G401 (cell line): ENCODE data around the gene POC1B. TPM values are rescaled to one million over a fixed set of nuclear protein-coding genes. Genes with fewer than 3 reads are reported as not detected.

ENCODE experiments used
- DNase-seq: peaks from one replicate; pipeline ENCODE4 v3.0.0-alpha.2; 2015; ENCODE audit warnings: low spot score
- in situ Hi-C: cut with HindIII; loops from 2 replicates; pipeline ENCODE4 v1.10.0; 2016; ENCODE audit warnings: low sequenced_read_pairs, mixed read lengths
- total RNA-seq: library from RNA; depleted of rRNA; stranded (reverse); fragments of >200 nt; shearing (Covaris generic); gene quantifications from 2 replicates; pipeline ENCODE4 v1.2.3, GENCODE V29; 2014

The POC1B gene
- total RNA-seq, 1 experiment from 2014 or later, result 72.0 TPM

DNA sequence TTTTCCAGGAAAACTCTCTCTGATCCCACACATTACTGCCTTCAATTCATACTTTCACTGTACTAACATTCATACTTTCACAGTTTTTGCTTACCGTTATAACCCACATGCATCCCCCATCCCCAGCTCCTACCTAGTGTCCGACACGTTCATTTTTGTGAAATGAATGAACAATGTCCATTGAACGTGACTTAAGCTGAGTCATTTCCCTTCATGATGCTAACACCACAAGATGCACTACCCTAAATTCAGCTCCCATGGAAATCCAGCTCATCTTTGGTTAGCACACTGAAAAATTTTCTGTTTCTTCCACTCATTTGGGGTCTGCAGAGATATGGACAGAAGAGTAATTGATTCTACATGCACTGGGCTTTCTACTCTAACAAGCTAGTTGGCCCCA is 85.9 kb downstream of the POC1B start:
- DNase-seq, result no peak
- in situ Hi-C loops, result no loop called here

DNA sequence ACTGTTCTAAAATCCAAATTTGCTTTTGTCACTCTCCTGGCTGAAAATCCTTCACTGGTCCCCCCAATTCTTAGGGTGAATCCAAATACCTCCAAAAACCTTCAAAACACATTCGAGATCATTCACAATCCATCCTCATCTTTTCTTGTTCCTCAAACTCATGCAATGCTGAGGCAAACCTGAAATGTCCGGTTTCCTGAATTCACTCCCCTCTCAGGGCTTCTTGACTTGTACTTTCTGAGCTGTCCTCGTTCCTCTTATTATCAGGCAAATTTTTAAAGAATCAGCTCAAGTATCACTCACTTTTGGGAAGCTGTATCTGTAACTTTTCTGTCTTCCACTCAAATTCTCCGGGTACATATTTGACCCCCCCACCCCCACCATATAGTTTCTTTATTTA is 88.6 kb downstream of the POC1B start:
- no peak for DNase-seq
- in situ Hi-C loops, result no loop called here

DNA sequence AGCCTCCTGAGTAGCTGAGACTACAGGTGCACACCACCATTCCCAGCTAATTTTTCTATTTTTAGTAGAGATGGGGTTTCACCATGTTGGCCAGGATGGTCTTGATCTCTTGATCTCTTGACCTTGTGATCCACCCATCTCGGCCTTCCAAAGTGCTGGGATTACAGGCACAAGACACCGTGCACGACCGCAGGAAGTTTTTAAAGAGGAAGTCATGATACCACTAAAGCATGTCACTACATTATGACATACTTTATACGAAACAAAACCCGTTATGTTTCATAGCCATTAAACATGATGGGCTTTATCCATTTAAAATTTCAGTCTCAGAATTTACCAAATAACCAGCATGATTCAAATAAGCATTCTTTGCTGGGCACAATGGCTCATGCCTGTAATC is 89.8 kb downstream of the POC1B start:
- in situ Hi-C loops, result no loop called here
- no peak for DNase-seq

DNA sequence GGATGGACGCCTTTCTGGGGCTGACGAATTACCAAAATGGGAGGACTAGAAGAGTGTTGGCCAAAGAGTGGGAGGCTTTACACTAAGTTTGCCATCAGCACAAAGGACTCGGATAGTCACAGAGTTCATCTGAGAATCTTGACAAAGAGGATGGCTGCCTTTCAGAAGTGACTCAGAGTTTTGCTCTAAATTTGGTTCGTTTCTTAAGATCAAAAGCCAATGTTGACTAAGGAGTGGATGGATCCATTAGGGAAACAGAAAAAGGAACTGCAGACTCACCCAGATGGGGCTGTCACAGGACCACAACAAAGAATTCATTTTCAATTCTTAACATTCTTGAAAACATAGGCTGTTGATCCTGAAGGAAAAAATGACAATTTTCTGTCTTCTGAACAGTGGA is 92.2 kb downstream of the POC1B start:
- in situ Hi-C loops, result no loop called here
- no peak for DNase-seq

DNA sequence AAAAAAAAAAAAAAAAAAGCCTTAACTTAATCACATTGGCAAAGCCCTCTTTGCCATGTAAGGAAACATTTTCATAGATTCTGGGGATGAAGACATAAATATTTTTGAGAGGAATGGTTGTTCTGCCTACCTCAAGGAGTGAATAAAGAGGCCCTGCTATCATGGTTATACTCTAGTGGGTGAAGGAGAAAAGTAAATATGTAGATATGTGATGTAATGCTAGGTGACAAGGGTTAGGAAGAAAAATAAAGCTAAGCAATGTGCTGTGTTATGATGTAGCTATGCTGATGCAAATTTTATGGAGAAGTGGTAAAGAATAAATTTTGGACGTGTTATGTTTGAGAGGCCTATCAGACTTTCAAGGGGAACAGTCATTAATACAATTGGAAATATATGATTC is 93.5 kb downstream of the POC1B start:
- in situ Hi-C loops, result no loop called here
- no peak for DNase-seq

DNA sequence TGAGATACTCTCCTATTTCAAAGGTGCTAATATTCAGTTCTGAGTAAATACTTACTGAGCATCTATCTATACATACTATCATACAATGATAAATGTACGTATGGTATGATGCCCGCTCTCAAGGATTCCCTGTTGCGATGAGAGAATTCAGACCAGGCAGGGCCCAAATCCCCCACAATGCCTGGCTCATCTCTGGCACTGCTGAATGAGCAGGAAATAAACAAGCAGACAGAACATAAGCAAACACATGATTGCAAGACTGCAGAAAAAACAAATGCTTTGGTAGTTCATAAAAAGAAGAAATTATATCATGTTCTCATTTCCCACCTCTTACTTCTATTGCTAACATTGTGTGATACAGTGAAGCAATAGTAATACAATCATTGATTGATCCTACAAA is 96.3 kb downstream of the POC1B start:
- DNase-seq, result no peak
- in situ Hi-C loops, result no loop called here

DNA sequence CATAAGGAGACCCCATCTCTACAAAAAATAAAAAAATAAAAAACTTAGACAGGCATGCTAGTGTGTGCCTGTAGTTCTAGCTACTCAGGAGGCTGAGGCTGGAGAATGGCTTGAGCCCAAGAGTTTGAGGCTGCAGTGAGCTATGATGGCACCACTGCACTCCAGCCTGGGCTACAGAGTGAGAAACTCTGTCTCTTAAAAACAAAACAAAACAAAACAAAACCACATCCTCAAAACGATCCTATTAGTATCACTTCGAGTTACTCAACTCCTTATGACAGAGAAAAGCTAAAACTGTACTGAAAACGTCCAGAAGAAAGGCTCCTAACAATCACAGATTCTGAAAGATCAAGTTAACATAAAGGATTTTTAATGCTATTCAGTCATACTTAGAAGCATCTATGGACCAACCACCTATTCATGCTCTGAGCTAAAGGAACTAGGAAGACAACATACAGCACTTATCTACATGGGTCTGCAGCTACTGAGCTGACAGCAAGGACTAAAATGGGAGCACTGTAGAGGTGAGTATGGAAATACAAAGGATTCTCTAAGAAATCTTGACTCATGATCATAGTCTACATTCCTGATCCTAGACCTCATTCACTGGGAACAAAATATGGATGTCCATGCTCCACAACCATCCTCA is 98.2 kb downstream of the POC1B start:
- in situ Hi-C loops, result no loop called here

DNA sequence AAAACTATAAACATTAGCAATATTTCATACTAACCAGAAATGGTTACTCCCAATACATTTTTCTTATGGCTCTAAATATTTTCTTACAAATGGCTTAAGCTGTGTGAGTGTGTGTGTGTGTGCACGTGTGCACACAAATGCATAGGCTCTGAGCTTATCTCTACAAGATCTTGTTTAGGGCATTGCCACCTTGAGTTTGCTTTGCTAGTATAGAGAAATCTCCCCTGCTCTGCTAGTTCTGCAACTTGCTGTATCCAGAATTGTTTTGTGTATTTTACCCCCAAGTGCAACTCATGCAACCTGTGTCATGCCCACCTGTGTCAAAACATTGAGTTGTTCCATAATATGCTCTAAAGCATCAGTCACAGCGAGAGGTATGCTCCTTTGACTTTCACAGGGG is 101.0 kb downstream of the POC1B start:
- in situ Hi-C loops, result no loop called here
- no peak for DNase-seq

More for the DNA sequence above, 98.2 kb downstream of the POC1B start:
- no peak for DNase-seq

DNA sequence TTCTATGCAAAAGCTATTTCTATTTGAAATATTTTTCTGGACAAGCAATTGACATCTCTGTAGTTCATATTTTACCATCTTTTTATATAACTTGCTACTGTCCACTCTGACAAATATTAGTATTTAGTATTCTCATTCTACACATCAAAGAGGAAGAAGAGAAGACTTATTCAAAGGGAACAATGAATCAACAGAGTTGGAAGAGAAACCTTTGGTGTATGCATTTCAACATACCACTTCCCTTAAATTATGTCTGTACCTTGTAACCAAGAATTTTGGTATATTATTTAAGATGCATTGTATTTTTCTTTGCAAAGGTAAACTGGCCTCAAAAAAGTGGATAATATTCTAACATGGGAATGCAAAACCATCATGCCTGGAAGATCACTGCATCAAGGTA is 101.5 kb downstream of the POC1B start:
- in situ Hi-C loops, result no loop called here
- DNase-seq, result no peak

DNA sequence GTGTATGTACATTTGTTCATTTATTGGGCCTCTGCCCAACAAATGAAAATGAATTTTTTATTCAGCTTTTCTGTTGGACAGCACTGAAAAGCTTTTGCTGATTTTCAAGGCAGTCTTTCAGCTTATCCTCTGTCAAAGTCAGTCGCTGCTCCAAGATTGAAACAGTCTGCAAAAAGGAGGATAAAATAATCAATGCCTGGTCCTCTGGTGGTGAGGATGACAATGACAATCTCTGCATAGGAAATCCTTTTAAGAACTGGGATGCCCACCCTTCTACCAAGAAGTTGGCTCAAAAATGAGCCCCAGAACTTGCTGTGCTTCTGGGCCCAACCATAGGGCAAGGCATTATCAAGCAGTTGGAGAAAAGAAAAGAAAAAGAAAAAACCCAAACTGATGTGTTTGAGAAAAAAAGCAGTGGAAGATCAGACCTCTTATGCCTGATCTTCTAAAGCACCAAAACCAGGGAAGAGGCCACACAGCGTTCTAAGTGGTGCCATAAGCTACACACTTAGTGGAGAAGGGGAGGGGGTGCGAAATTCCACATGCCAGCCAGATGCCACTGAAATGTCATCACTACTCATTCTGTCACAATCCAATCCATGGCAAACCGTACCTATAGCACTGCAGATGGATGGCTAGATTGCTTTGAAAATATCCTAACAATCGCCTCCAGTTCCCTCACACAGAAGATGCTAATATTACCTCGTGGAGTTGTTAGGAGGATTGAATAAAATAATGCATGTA is 104.6 kb downstream of the POC1B start:
- no peak for DNase-seq
- in situ Hi-C loops, result no loop called here

DNA sequence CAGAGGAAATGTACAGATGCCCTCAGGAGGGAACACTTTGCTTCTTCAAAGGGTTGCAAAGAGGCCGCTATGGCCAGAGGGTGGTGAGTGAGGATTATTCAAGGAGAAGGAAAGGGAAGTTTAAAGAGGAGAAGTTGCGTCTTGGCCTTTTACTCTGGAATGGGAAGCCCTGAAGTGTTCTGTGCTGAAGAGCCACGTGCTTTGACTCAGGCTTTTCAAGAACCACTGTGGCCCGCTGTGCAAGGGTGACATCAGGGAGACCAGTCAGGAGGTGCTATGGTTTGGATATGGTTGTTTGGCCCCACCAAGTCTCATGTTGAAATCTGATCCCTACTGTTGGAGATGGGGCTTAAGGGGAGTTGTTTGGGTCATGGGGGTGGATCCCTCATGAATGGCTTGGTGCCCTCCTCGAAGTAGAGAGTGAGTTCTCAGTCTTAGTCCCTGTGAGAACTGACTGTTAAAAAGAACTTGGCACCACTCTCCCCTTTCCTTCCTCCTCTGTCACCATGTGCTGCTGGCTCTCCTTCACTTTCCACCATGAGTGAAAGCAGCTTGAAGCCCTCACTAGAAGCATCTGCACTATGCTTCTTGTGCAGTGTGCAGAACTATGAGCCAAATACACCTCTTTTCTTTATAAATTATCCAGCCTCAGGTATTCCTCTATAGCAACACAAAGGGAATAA is 107.5 kb downstream of the POC1B start:
- in situ Hi-C loops, result no loop called here
- no peak for DNase-seq

DNA sequence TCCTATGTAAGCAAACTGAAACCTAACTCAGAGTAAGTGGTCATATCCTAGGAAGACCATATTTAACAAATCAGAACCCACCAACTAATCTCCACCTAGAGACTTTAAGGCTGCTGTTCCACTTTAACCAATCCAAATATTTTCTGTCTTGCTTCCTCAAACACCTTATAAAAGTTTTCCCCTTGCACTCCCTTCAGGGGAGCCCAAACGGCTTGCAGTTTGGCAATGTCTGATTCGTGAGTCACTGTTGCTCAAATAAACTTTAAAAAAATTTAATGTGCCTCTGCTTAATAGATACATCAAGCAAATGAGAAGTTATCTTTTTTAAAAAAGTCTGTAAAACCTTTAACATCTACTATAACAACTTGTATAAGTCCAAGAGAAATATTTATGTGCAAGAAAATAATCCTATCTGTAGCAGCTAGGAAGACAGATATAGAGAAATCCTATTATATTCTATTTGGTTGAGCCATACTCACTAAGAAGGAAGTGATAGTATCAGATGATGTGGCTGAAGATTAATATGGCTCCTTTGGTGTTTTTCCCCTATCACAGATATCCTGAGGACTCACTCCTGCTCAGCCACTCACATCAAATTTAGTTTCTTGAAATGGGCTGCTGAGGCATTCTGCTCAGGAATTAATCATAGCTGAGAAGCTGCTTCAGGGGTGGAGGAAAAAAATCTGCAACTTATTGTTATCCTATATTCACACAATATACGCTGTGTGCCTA is 108.4 kb downstream of the POC1B start:
- DNase-seq, result no peak
- in situ Hi-C loops, result no loop called here

DNA sequence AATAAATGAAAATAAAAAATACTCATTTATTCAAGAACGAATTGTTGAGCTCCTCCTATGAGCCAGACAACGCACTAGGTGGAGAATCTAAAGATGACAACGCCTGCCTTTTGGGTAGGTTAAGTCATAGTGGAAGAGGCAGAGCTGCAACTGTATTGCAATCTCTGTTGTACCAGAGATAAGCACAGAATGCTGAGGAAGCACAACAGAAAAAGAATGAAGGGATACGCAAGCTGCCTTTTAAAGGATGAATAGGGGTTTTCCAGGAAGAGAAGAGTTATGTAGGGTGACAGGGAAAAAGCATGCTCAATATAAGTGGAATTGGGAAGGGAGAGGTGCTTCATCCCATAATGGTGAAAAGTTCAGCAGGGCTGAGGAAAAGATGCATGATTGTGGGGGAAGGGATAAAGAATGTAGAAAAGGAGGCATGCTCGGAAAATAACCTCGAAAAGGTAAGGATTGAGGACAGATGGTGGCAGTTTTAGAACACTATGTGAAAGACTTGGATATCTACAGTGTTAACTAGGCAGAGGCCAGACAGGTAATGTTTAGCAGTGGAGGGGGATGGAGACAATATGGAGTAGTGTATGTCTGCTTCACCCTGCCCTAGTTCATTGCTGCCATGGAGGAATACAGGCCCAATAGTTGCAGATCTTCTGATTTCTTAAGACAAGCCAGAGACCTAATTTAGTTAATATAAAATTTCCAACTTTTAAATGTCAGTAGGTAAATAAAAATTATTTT is 109.6 kb downstream of the POC1B start:
- in situ Hi-C loops, result no loop called here
- DNase-seq, result no peak

DNA sequence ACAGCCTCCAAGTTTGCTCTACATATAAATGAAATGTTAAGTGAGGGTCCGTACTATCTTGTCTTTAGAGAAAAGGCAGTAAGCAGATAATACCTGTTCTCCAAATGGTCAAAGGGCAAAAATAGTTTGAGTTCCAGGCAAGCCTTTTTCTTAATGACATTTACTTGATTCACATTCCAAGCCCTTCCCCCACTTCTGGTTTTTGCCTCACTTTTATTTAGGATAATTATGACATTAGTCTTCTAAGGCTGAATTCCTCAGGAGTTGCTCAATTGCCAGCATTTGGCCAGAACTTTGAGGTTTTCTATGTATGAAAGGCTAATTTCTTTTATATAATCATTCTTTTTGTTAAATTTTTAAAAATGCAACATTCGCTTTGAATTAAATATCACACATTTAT is 111.0 kb downstream of the POC1B start:
- in situ Hi-C loops, result no loop called here
- no peak for DNase-seq

DNA sequence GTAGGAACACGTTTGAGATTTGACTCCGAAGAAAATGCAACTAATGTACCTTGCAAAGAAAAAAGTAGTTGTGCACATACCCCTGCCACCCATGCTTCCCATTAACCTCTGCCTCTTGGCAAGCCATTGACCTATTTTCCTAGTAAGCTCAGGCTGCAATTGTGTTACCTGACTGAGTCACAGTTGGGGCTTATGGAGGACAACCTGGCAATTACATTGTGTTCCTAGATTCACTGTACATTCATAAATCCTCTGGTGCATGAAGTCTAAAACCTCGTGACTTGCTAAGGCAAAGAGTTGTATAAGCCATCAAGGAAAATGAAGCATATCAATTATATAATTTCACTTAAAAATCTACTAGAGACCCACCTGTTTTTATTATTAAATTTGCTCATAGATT is 111.5 kb downstream of the POC1B start:
- DNase-seq, result no peak
- in situ Hi-C loops, result no loop called here

DNA sequence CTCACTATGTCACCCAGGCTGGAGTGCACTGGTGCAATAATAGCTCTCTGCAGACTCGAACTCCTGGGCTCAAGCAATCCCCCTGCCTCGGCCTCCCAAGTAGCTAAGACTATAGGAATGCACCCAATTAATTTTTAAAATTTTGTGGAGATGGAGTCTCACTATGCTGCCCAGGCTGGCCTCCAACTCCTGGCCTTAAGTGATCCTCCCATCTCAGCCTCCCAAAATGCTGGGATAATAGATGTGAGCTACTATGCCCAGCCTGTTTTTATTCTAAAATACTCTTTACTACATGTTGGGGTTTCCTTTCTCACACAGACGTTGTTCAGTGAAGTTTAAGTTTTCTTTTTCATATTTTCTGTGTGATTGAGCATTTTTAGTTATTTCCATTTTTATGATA is 112.6 kb downstream of the POC1B start:
- in situ Hi-C loops, result no loop called here
- no peak for DNase-seq

DNA sequence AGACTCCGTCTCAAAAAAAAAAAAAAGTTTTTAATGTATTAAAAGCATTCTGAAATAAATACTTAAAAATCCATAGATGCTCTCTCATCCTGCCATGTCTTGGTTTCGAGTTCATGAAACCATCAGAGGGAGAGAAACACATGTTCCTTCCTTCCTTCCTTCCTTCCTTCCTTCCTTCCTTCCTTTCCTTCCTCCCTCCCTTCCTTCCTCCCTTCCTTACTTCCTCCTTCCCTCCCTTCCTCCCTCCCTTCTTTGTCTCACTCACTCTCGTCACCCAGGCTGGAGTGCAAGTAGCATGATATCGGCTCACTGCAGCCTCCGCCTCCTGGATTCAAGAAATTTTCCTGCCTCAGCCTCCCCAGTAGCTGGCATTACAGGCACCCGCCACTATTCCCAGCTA is 113.2 kb downstream of the POC1B start:
- no peak for DNase-seq
- in situ Hi-C loops, result no loop called here

DNA sequence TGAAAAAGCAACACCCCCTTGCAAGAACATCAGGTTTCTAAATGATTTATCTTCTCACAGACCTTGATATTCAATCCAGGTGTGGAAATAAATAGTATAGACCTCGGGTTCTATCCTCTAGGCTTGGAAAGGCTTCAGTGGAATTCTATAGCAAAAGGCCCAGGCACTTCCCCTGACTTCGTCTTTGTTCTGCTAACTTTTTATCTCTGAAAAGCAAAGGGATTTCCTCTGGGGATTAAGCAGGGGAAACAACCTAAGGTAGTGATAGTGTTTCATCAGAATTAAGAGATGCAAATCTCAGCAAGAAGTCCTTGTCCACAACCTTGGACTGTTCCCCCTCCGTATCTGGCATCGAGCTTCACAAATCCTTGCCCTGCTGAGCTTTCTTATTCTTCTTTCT is 114.0 kb downstream of the POC1B start:
- no peak for DNase-seq
- in situ Hi-C loops, result no loop called here

DNA sequence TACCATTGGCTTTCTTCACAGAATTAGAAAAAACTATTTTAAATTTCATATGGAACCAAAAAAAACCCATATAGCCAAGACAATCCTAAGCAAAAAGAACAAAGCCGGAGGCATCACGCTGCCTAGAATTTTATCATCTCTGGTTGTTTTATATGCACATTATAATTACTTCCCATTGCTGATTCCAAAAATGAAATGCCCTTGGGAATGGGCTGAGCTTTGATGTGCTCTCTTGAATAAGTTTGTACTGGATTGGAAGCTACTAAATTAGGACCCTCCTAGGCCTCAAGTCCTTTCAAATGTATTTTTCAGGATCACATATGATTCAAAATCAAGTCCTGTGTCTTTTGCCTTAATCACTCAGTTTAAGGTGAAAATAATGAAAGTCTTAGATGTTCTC is 114.6 kb downstream of the POC1B start:
- in situ Hi-C loops, result no loop called here
- DNase-seq, result no peak
